ENCODE measurements around the gene CHIC2. TPM values are rescaled to one million over a fixed set of nuclear protein-coding genes. Genes with fewer than 3 reads are reported as not detected.
"Not testable (repeated sequence)": the region's sequence is repeated elsewhere in the genome, so short reads cannot be mapped to it uniquely, and the experiment has no call there.

Gene CHIC2
- total RNA-seq, 1 donor from 2014 or later = 8.6 TPM

- no peak for ATAC-seq (ENCODE audit: poor library complexity)
- intact Hi-C loops (cut with DNase I) = no loop called here
- no peak for DNase-seq
These were observed 1.1 kb upstream of the CHIC2 start for GRCh38 chr4:54065282-54066087.

- intact Hi-C loops (cut with DNase I) = no loop called here
- peak; percentile 52 for DNase-seq
- ATAC-seq (ENCODE audit: poor library complexity) = peak; percentile 44
These were observed 578 bp downstream of the CHIC2 start for GRCh38 chr4:54063737-54064316.

- intact Hi-C loops (cut with DNase I) = no loop called here
- no peak for ATAC-seq (ENCODE audit: poor library complexity)
These were observed 1.2 kb downstream of the CHIC2 start for GRCh38 chr4:54063229-54063628.

GRCh38 chr4:54062392-54062791 is 2.0 kb downstream of the CHIC2 start:
- DNase-seq = no peak
- intact Hi-C loops (cut with DNase I) = no loop called here
- no peak for ATAC-seq (ENCODE audit: poor library complexity)

More at GRCh38 chr4:54063229-54063628, 1.2 kb downstream of the CHIC2 start:
- DNase-seq = no peak

- intact Hi-C loops (cut with DNase I) = no loop called here
- DNase-seq (no peak), ATAC-seq (ENCODE audit: poor library complexity) (no peak)
These were observed 2.5 kb downstream of the CHIC2 start for GRCh38 chr4:54061873-54062272.

- no peak for ATAC-seq (ENCODE audit: poor library complexity)
- intact Hi-C loops (cut with DNase I) = no loop called here
- DNase-seq = no peak
These were observed 3.3 kb downstream of the CHIC2 start for GRCh38 chr4:54061067-54061466.

GRCh38 chr4:54060116-54060515 is 4.3 kb downstream of the CHIC2 start:
- DNase-seq (no peak), ATAC-seq (ENCODE audit: poor library complexity) (no peak)
- intact Hi-C loops (cut with DNase I) = no loop called here

- DNase-seq = no peak
- ATAC-seq (ENCODE audit: poor library complexity) = no peak
- intact Hi-C loops (cut with DNase I) = no loop called here
These were observed 6.2 kb downstream of the CHIC2 start for GRCh38 chr4:54058171-54058570.

GRCh38 chr4:54056360-54056759 is 8.0 kb downstream of the CHIC2 start:
- DNase-seq = no peak
- intact Hi-C loops (cut with DNase I) = no loop called here
- no peak for ATAC-seq (ENCODE audit: poor library complexity)

GRCh38 chr4:54055494-54055893 is 8.9 kb downstream of the CHIC2 start:
- no peak for DNase-seq
- intact Hi-C loops (cut with DNase I) = no loop called here
- ATAC-seq (ENCODE audit: poor library complexity) = no peak

GRCh38 chr4:54054501-54054900 is 9.9 kb downstream of the CHIC2 start:
- intact Hi-C loops (cut with DNase I) = no loop called here
- no peak for DNase-seq
- ATAC-seq (ENCODE audit: poor library complexity) = no peak

- intact Hi-C loops (cut with DNase I); ATAC-seq (ENCODE audit: poor library complexity): not testable (repeated sequence)
These were observed 11.1 kb downstream of the CHIC2 start for GRCh38 chr4:54053322-54053721.

GRCh38 chr4:54050214-54050904 is 14.0 kb downstream of the CHIC2 start:
- intact Hi-C loops (cut with DNase I) = no loop called here
- ATAC-seq (ENCODE audit: poor library complexity) = no peak
- DNase-seq = no peak

More at GRCh38 chr4:54053322-54053721, 11.1 kb downstream of the CHIC2 start:
- DNase-seq = not testable (repeated sequence)

GRCh38 chr4:54043630-54044029 is 20.8 kb downstream of the CHIC2 start:
- DNase-seq; ATAC-seq (ENCODE audit: poor library complexity); intact Hi-C loops (cut with DNase I): not testable (repeated sequence)

- ATAC-seq (ENCODE audit: poor library complexity) (no peak), DNase-seq (no peak)
- intact Hi-C loops (cut with DNase I) = no loop called here
These were observed 22.5 kb downstream of the CHIC2 start for GRCh38 chr4:54041933-54042332.

- ATAC-seq (ENCODE audit: poor library complexity) (no peak), DNase-seq (no peak)
- intact Hi-C loops (cut with DNase I) = no loop called here
These were observed 23.3 kb downstream of the CHIC2 start for GRCh38 chr4:54041100-54041499.

GRCh38 chr4:54038056-54038455 is 26.3 kb downstream of the CHIC2 start:
- DNase-seq (no peak), ATAC-seq (ENCODE audit: poor library complexity) (no peak)
- intact Hi-C loops (cut with DNase I) = no loop called here

GRCh38 chr4:54036184-54036583 is 28.2 kb downstream of the CHIC2 start:
- intact Hi-C loops (cut with DNase I) = no loop called here
- no peak for ATAC-seq (ENCODE audit: poor library complexity)
- no peak for DNase-seq

- ATAC-seq (ENCODE audit: poor library complexity) (no peak), DNase-seq (no peak)
- intact Hi-C loops (cut with DNase I) = no loop called here
These were observed 31.8 kb downstream of the CHIC2 start for GRCh38 chr4:54032558-54033135.

Data from Right ventricle myocardium superior (tissue), 1 donor.